Chondrocyte (in vitro differentiated cells): ENCODE measurements around the gene SVBP. TPM values are rescaled to one million over a fixed set of nuclear protein-coding genes. Genes with fewer than 3 reads are reported as not detected.

Experiments
- DNase-seq: peaks from one replicate; pipeline ENCODE4 v3.0.0; 2021; ENCODE audit warnings: mixed read lengths, low spot score
- H3K27ac Mint-ChIP-seq: one replicate; pipeline ENCODE4 v1.8.0; 2021; ENCODE audit warnings: mild to moderate bottlenecking, moderate library complexity, mixed read lengths; ENCODE audit not compliant: unreplicated experiment
- H3K27me3 Mint-ChIP-seq: 2 replicates; pipeline ENCODE4 v1.8.0; 2021; ENCODE audit warnings: low read depth, mixed read lengths
- H3K36me3 Mint-ChIP-seq: 2 replicates; pipeline ENCODE4 v1.8.0; 2021; ENCODE audit warnings: low read depth, mixed read lengths
- H3K4me1 Mint-ChIP-seq: 2 replicates; pipeline ENCODE4 v1.8.0; 2021; ENCODE audit warnings: low read depth, mild to moderate bottlenecking, mixed read lengths
- H3K4me3 Mint-ChIP-seq: one replicate; pipeline ENCODE4 v1.8.0; 2021; ENCODE audit warnings: mild to moderate bottlenecking, moderate library complexity, mixed read lengths; ENCODE audit not compliant: unreplicated experiment
- H3K9me3 Mint-ChIP-seq: 2 replicates; pipeline ENCODE4 v1.8.0; 2021; ENCODE audit warnings: low read depth, mixed read lengths
- total RNA-seq: library from RNA; stranded (reverse); gene quantifications from 3 replicates; pipeline ENCODE4 v1.2.1, GENCODE V29; 2021
- TF ChIP-seq, protein P1 (sequence below): fragments of 200-600 bp; sonication (generic); IDR thresholded peaks from 2 replicates; pipeline ENCODE4 v1.5.0; 2021; ENCODE audit warnings: antibody characterized with exemption, mild to moderate bottlenecking, moderate library complexity

SVBP gene
- total RNA-seq, 1 donor from 2014 or later: 21.0 TPM

- Mint-ChIP-seq H3K4me3 (no peak overlapping the region), H3K4me1 (no peaks in the 10 kb centered on the region), H3K27ac (no peak overlapping the region), H3K9me3 (no peaks in the 10 kb centered on the region), H3K36me3 (peaks cover 9% of the 10 kb centered on the region), H3K27me3 (no peaks in the 10 kb centered on the region)
- no peak for DNase-seq
- TF ChIP-seq, protein P1, sequence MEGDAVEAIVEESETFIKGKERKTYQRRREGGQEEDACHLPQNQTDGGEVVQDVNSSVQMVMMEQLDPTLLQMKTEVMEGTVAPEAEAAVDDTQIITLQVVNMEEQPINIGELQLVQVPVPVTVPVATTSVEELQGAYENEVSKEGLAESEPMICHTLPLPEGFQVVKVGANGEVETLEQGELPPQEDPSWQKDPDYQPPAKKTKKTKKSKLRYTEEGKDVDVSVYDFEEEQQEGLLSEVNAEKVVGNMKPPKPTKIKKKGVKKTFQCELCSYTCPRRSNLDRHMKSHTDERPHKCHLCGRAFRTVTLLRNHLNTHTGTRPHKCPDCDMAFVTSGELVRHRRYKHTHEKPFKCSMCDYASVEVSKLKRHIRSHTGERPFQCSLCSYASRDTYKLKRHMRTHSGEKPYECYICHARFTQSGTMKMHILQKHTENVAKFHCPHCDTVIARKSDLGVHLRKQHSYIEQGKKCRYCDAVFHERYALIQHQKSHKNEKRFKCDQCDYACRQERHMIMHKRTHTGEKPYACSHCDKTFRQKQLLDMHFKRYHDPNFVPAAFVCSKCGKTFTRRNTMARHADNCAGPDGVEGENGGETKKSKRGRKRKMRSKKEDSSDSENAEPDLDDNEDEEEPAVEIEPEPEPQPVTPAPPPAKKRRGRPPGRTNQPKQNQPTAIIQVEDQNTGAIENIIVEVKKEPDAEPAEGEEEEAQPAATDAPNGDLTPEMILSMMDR: no peak
Observed at GRCh38 chr1:42786097-42786496, 31.1 kb downstream of the SVBP start.

GRCh38 chr1:42784946-42785693 is 32.1 kb downstream of the SVBP start, which contains the start of gene TMEM269:
TMEM269 (plus strand) TSS chr1:42784991; CDS start chr1:42789894, 4,903 bp downstream.
- Mint-ChIP-seq H3K27ac (no peak within 1 kb of the TSS), H3K9me3 (no peaks in the 10 kb centered on the region), H3K36me3 (peaks cover 14% of the 10 kb centered on the region), H3K4me1 (no peaks in the 10 kb centered on the region), H3K4me3 (no peak within 1 kb of the TSS), H3K27me3 (no peaks in the 10 kb centered on the region)
- no peak for DNase-seq
- TF ChIP-seq, protein P1: no peak

- TF ChIP-seq, protein P1: no peak
- Mint-ChIP-seq H3K9me3 (no peaks in the 10 kb centered on the region), H3K27ac (no peak overlapping the region)
Observed at GRCh38 chr1:42784547-42784945, 32.7 kb downstream of the SVBP start.

GRCh38 chr1:42783092-42783491 is 34.1 kb downstream of the SVBP start:
- no peaks in the 10 kb centered on the region for H3K27me3 Mint-ChIP-seq
- no peak for DNase-seq
- H3K9me3 Mint-ChIP-seq: no peaks in the 10 kb centered on the region
- H3K4me3 Mint-ChIP-seq: no peak overlapping the region
- TF ChIP-seq, protein P1: no peak
- H3K36me3 Mint-ChIP-seq: peaks cover 19% of the 10 kb centered on the region
- H3K4me1 Mint-ChIP-seq: no peaks in the 10 kb centered on the region
- no peak overlapping the region for H3K27ac Mint-ChIP-seq

More at GRCh38 chr1:42784547-42784945, 32.7 kb downstream of the SVBP start:
- Mint-ChIP-seq H3K4me1 (no peaks in the 10 kb centered on the region), H3K4me3 (no peak overlapping the region), H3K36me3 (peaks cover 14% of the 10 kb centered on the region), H3K27me3 (no peaks in the 10 kb centered on the region)
- no peak for DNase-seq

- Mint-ChIP-seq H3K4me3 (no peak overlapping the region), H3K9me3 (no peaks in the 10 kb centered on the region), H3K4me1 (no peaks in the 10 kb centered on the region), H3K36me3 (peaks cover 39% of the 10 kb centered on the region), H3K27ac (no peak overlapping the region), H3K27me3 (no peaks in the 10 kb centered on the region)
- TF ChIP-seq, protein P1: no peak
- DNase-seq: no peak
Observed at GRCh38 chr1:42780176-42780575, 37.0 kb downstream of the SVBP start.
